Epithelial cell of proximal tubule (primary cell): Measurements from ENCODE around the gene MGAT3. TPM values are rescaled to one million over a fixed set of nuclear protein-coding genes. Genes with fewer than 3 reads are reported as not detected.

Experiments
- DNase-seq: peaks from one replicate; pipeline ENCODE4 v3.0.0-alpha.2; 2011; ENCODE audit warnings: low read depth
- H3K4me3 ChIP-seq: 2 replicates; pipeline ENCODE4 v1.5.1; 2011; ENCODE audit warnings: low read depth, mild to moderate bottlenecking, low read length
- CTCF ChIP-seq: conservative IDR thresholded peaks from 2 replicates; pipeline ENCODE4 v1.5.1; 2012; ENCODE audit warnings: low read depth, mild to moderate bottlenecking, low read length
- total RNA-seq: library from RNA; depleted of rRNA; stranded (reverse); fragments of >200 nt; gene quantifications from 2 replicates; pipeline ENCODE4 v1.2.3, GENCODE V29; 2015

The MGAT3 gene
- total RNA-seq, 1 donor from 2014 or later: 2.4 TPM

GRCh38 chr22:39474351-39475111 lies 17.7 kb downstream of the MGAT3 start:
- no peak for DNase-seq
- TF ChIP-seq CTCF: no peak
- no peak overlapping the region for H3K4me3 ChIP-seq

GRCh38 chr22:39475337-39475736 lies 18.5 kb downstream of the MGAT3 start:
- no peak for TF ChIP-seq CTCF
- DNase-seq: no peak
- no peak overlapping the region for H3K4me3 ChIP-seq

GRCh38 chr22:39475902-39476301 lies 19.1 kb downstream of the MGAT3 start:
- TF ChIP-seq CTCF: no peak
- no peak overlapping the region for H3K4me3 ChIP-seq
- no peak for DNase-seq

- TF ChIP-seq CTCF: no peak
These were observed 19.9 kb downstream of the MGAT3 start for GRCh38 chr22:39476664-39477063.

GRCh38 chr22:39477542-39477941 lies 20.7 kb downstream of the MGAT3 start:
- DNase-seq: no peak
- no peak overlapping the region for H3K4me3 ChIP-seq
- no peak for TF ChIP-seq CTCF

More at GRCh38 chr22:39476664-39477063, 19.9 kb downstream of the MGAT3 start:
- DNase-seq: no peak
- no peak overlapping the region for H3K4me3 ChIP-seq

- DNase-seq: no peak
- H3K4me3 ChIP-seq: no peak overlapping the region
- no peak for TF ChIP-seq CTCF
These were observed 21.6 kb downstream of the MGAT3 start for GRCh38 chr22:39478441-39478850.

GRCh38 chr22:39479254-39479653 lies 22.4 kb downstream of the MGAT3 start:
- TF ChIP-seq CTCF: no peak
- H3K4me3 ChIP-seq: no peak overlapping the region

More at GRCh38 chr22:39479254-39479653, 22.4 kb downstream of the MGAT3 start:
- DNase-seq: no peak
